Activated naive CD4-positive, alpha-beta T cell treated with anti-CD3 and anti-CD28 coated beads for 36 hours (primary cell): ENCODE measurements around the gene AADACL4. TPM values are rescaled to one million over a fixed set of nuclear protein-coding genes. Genes with fewer than 3 reads are reported as not detected.

Experiments used
- CTCF ChIA-PET: fragments of 350-600 bp; sonication (Branson Sonifier 250); formaldehyde crosslinking; loops from one replicate; lab custom pipeline; 2021; ENCODE audit warnings: antibody characterized with exemption; lab: Charles Lee
- DNase-seq: peaks from one replicate; pipeline ENCODE4 v3.0.0-alpha.2; 2020
- H3K27ac Mint-ChIP-seq: one replicate; pipeline ENCODE4 v1.8.0; 2021; ENCODE audit warnings: mild to moderate bottlenecking, mixed read lengths
- H3K27me3 Mint-ChIP-seq: one replicate; pipeline ENCODE4 v1.8.0; 2021; ENCODE audit warnings: low read depth, mixed read lengths
- H3K36me3 Mint-ChIP-seq: one replicate; pipeline ENCODE4 v1.8.0; 2021; ENCODE audit warnings: low read depth, mixed read lengths
- H3K4me1 Mint-ChIP-seq: one replicate; pipeline ENCODE4 v1.8.0; 2021; ENCODE audit warnings: low read depth, mixed read lengths
- H3K4me3 Mint-ChIP-seq: one replicate; pipeline ENCODE4 v1.8.0; 2021; ENCODE audit warnings: mild to moderate bottlenecking, moderate library complexity, mixed read lengths
- H3K9me3 Mint-ChIP-seq: one replicate; pipeline ENCODE4 v1.8.0; 2021; ENCODE audit warnings: mixed read lengths
- intact Hi-C: fragments of 100-400 bp; cut with micrococcal nuclease; formaldehyde crosslinking; loops from one replicate; pipeline ENCODE4 v1.15.1; 2023
- total RNA-seq, 2 experiments: library from RNA; stranded (reverse); gene quantifications; one replicate each; pipeline ENCODE4 v1.2.3, GENCODE V29; 2021

AADACL4 gene
- not detected for total RNA-seq

GRCh38 chr1:12643785-12644184 is at the start of gene AADACL4:
TSS of gene AADACL4 (plus strand) at chr1:12644085. CDS start at chr1:12644547, 462 bp downstream.
- H3K27ac Mint-ChIP-seq, result no peak within 1 kb of the TSS
- no peaks in the 10 kb centered on the region for H3K4me1 Mint-ChIP-seq
- CTCF ChIA-PET, result interaction anchor here (1.0 to 2.2 kb wide), 2 partner anchors 15 kb away, joined by 3 to 13 read pairs; no protein-coding TSS in a partner anchor
- H3K27me3 Mint-ChIP-seq, result no peaks in the 10 kb centered on the region
- H3K4me3 Mint-ChIP-seq, result no peak within 1 kb of the TSS
- H3K9me3 Mint-ChIP-seq, result peaks cover 27% of the 10 kb centered on the region
- H3K36me3 Mint-ChIP-seq, result no peaks in the 10 kb centered on the region
- intact Hi-C loops, result no loop called here
- DNase-seq, result no peak

GRCh38 chr1:12594490-12594889 is 49.4 kb upstream of the AADACL4 start:
- intact Hi-C loops, result no loop called here
- no peaks in the 10 kb centered on the region for H3K27me3 Mint-ChIP-seq
- H3K27ac Mint-ChIP-seq, result no peak overlapping the region
- H3K4me1 Mint-ChIP-seq, result peaks cover 35% of the 10 kb centered on the region
- CTCF ChIA-PET, result interaction anchor here (0.6 kb wide), 1 partner anchor 172 kb away, joined by 3 read pairs; no protein-coding TSS in a partner anchor
- no peak for DNase-seq
- H3K36me3 Mint-ChIP-seq, result peaks cover 4% of the 10 kb centered on the region
- peak overlapping the region; percentile 67 for H3K4me3 Mint-ChIP-seq
- H3K9me3 Mint-ChIP-seq, result no peaks in the 10 kb centered on the region

GRCh38 chr1:12594966-12595756 is 48.7 kb upstream of the AADACL4 start:
- Mint-ChIP-seq H3K4me1 (peaks cover 35% of the 10 kb centered on the region), H3K27me3 (no peaks in the 10 kb centered on the region), H3K9me3 (no peaks in the 10 kb centered on the region), H3K36me3 (peaks cover 4% of the 10 kb centered on the region), H3K4me3 (peak overlapping the region; percentile 67), H3K27ac (no peak overlapping the region)
- peak; percentile 51 for DNase-seq
- intact Hi-C loops, result no loop called here
- CTCF ChIA-PET, result interaction anchor here (0.6 to 1.4 kb wide), 2 partner anchors 24 to 173 kb away, joined by 3 to 5 read pairs; no protein-coding TSS in a partner anchor

- CTCF ChIA-PET, result interaction anchor here (1.2 to 1.4 kb wide), 2 partner anchors 21 to 23 kb away, joined by 3 to 5 read pairs; no protein-coding TSS in a partner anchor
- H3K9me3 Mint-ChIP-seq, result no peaks in the 10 kb centered on the region
- peaks cover 4% of the 10 kb centered on the region for H3K36me3 Mint-ChIP-seq
- H3K4me3 Mint-ChIP-seq, result peak overlapping the region; percentile 41
- H3K27ac Mint-ChIP-seq, result no peak overlapping the region
- no peaks in the 10 kb centered on the region for H3K27me3 Mint-ChIP-seq
- intact Hi-C loops, result no loop called here
- H3K4me1 Mint-ChIP-seq, result peaks cover 35% of the 10 kb centered on the region
- DNase-seq, result no peak
Observed at GRCh38 chr1:12595757-12596006, 48.2 kb upstream of the AADACL4 start.

GRCh38 chr1:12596007-12596821 is 47.7 kb upstream of the AADACL4 start:
- intact Hi-C loops, result no loop called here
- Mint-ChIP-seq H3K27ac (no peak overlapping the region), H3K27me3 (no peaks in the 10 kb centered on the region), H3K9me3 (no peaks in the 10 kb centered on the region), H3K4me1 (peaks cover 37% of the 10 kb centered on the region), H3K36me3 (peaks cover 2% of the 10 kb centered on the region), H3K4me3 (peak overlapping the region; percentile 41)
- CTCF ChIA-PET, result interaction anchor here (1.2 to 1.4 kb wide), 2 partner anchors 21 to 23 kb away, joined by 3 to 5 read pairs; no protein-coding TSS in a partner anchor
- no peak for DNase-seq

- H3K27me3 Mint-ChIP-seq, result no peaks in the 10 kb centered on the region
- H3K4me3 Mint-ChIP-seq, result no peak overlapping the region
- peaks cover 2% of the 10 kb centered on the region for H3K36me3 Mint-ChIP-seq
- H3K9me3 Mint-ChIP-seq, result no peaks in the 10 kb centered on the region
- CTCF ChIA-PET, result interaction anchor here (0.9 to 2.2 kb wide), 5 partner anchors 12 to 297 kb away, joined by 3 to 10 read pairs (median 3); partner anchors contain the start of gene DHRS3
- no peak for DNase-seq
- H3K27ac Mint-ChIP-seq, result no peak overlapping the region
- intact Hi-C loops, result no loop called here
- peaks cover 51% of the 10 kb centered on the region for H3K4me1 Mint-ChIP-seq
Observed at GRCh38 chr1:12597792-12598191, 46.1 kb upstream of the AADACL4 start.

GRCh38 chr1:12598974-12599373 is 44.9 kb upstream of the AADACL4 start:
- H3K9me3 Mint-ChIP-seq, result no peaks in the 10 kb centered on the region
- no peak overlapping the region for H3K27ac Mint-ChIP-seq

GRCh38 chr1:12599657-12600056 is 44.2 kb upstream of the AADACL4 start:
- H3K4me1 Mint-ChIP-seq, result peaks cover 62% of the 10 kb centered on the region
- CTCF ChIA-PET, result interaction anchor here (2.2 kb wide), 1 partner anchor 18 kb away, joined by 10 read pairs; the partner anchor contains the start of gene DHRS3
- no peaks in the 10 kb centered on the region for H3K27me3 Mint-ChIP-seq
- peak overlapping the region; percentile 46 for H3K27ac Mint-ChIP-seq
- intact Hi-C loops, result loop anchor here (5.0 kb wide), 1 partner anchor 192 kb away; no protein-coding TSS in a partner anchor
- H3K9me3 Mint-ChIP-seq, result no peaks in the 10 kb centered on the region
- H3K4me3 Mint-ChIP-seq, result no peak overlapping the region
- no peak for DNase-seq
- H3K36me3 Mint-ChIP-seq, result peaks cover 10% of the 10 kb centered on the region

More at GRCh38 chr1:12598974-12599373, 44.9 kb upstream of the AADACL4 start:
- intact Hi-C loops, result no loop called here
- Mint-ChIP-seq H3K4me1 (peaks cover 62% of the 10 kb centered on the region), H3K36me3 (peaks cover 5% of the 10 kb centered on the region), H3K27me3 (no peaks in the 10 kb centered on the region), H3K4me3 (no peak overlapping the region)
- CTCF ChIA-PET, result interaction anchor here (0.6 to 2.2 kb wide), 6 partner anchors 19 to 298 kb away, joined by 3 to 10 read pairs (median 4); partner anchors contain the start of gene DHRS3
- no peak for DNase-seq

- Mint-ChIP-seq H3K4me1 (peaks cover 62% of the 10 kb centered on the region), H3K9me3 (no peaks in the 10 kb centered on the region), H3K4me3 (no peak overlapping the region), H3K27me3 (no peaks in the 10 kb centered on the region), H3K36me3 (peaks cover 9% of the 10 kb centered on the region), H3K27ac (no peak overlapping the region)
- DNase-seq, result no peak
- intact Hi-C loops, result loop anchor here (5.0 kb wide), 1 partner anchor 193 kb away; no protein-coding TSS in a partner anchor
- CTCF ChIA-PET, result interaction anchor here (0.9 to 2.1 kb wide), 3 partner anchors 18 to 184 kb away, joined by 3 to 8 read pairs (median 3); partner anchors contain the start of gene DHRS3
Observed at GRCh38 chr1:12600335-12600734, 43.5 kb upstream of the AADACL4 start.

GRCh38 chr1:12600880-12601633 is 42.8 kb upstream of the AADACL4 start:
- peak; percentile 63 for DNase-seq
- H3K4me1 Mint-ChIP-seq, result peaks cover 67% of the 10 kb centered on the region
- H3K36me3 Mint-ChIP-seq, result peaks cover 11% of the 10 kb centered on the region
- H3K27me3 Mint-ChIP-seq, result no peaks in the 10 kb centered on the region
- no peaks in the 10 kb centered on the region for H3K9me3 Mint-ChIP-seq
- CTCF ChIA-PET, result interaction anchor here (0.6 to 2.1 kb wide), 12 partner anchors 9 to 273 kb away, joined by 3 to 8 read pairs (median 3); partner anchors contain the start of gene DHRS3
- no peak overlapping the region for H3K4me3 Mint-ChIP-seq
- intact Hi-C loops, result loop anchor here (1.0 to 5.0 kb wide), 2 partner anchors 18 to 194 kb away; no protein-coding TSS in a partner anchor
- H3K27ac Mint-ChIP-seq, result no peak overlapping the region
